CD14-positive monocyte (primary cell): ENCODE data around the gene NUDT1. TPM values are rescaled to one million over a fixed set of nuclear protein-coding genes. Genes with fewer than 3 reads are reported as not detected.

Experiments
- DNase-seq, 3 donors: peaks; one replicate each; pipeline ENCODE4 v3.0.0-alpha.2; 2011 to 2022
- H2AFZ ChIP-seq: 2 replicates; pipeline ENCODE4 v1.6.0; 2012; ENCODE audit warnings: mild to moderate bottlenecking, low read depth, low read length, inconsistent platforms; ENCODE audit not compliant: insufficient read depth, poor library complexity, severe bottlenecking
- H3K27ac ChIP-seq, 2 donors: 1 replicate in 1 of 2; 2 replicates in 1 of 2; pipeline ENCODE4 v1.5.1; 2012 to 2013; ENCODE audit warnings: low read length in 2 of 2, control low read depth in 1 of 2, inconsistent platforms in 1 of 2, low read depth in 1 of 2, mild to moderate bottlenecking in 1 of 2
- H3K27me3 ChIP-seq, 2 donors: one replicate each; pipeline versions ENCODE4 v1.6.0 to v1.6.1; 2011 to 2013; ENCODE audit warnings: low read length in 2 of 2; ENCODE audit not compliant: control insufficient read depth in 2 of 2, insufficient read depth in 2 of 2
- H3K36me3 ChIP-seq, 2 donors: replicated peaks in 1 of 2; 1 replicate in 1 of 2; 2 replicates in 1 of 2; pipeline versions ENCODE4 v1.5.1 to v1.6.1; 2012 to 2013; ENCODE audit warnings: low read length in 2 of 2, control low read depth in 1 of 2, inconsistent platforms in 1 of 2, mild to moderate bottlenecking in 1 of 2; ENCODE audit not compliant: insufficient read depth in 2 of 2, control insufficient read depth in 1 of 2
- H3K4me1 ChIP-seq, 2 donors: 1 replicate in 1 of 2; 2 replicates in 1 of 2; pipeline versions ENCODE4 v1.5.1 to v1.6.1; 2012 to 2013; ENCODE audit warnings: low read length in 2 of 2, control low read depth in 1 of 2, inconsistent platforms in 1 of 2, mild to moderate bottlenecking in 1 of 2, moderate library complexity in 1 of 2; ENCODE audit not compliant: insufficient read depth in 2 of 2, control insufficient read depth in 1 of 2
- H3K4me2 ChIP-seq: replicated peaks from 2 replicates; pipeline ENCODE3; 2012; ENCODE audit warnings: low read length, moderate library complexity, mild to moderate bottlenecking; ENCODE audit not compliant: poor library complexity, severe bottlenecking; ENCODE audit errors: extremely low read depth
- H3K4me3 ChIP-seq, 3 experiments: fragments of 200-600 bp in 1 of 3; sonication (generic) in 1 of 3; replicated peaks in 1 of 3; 1 replicate in 2 of 3; 2 replicates in 1 of 3; pipeline ENCODE4 v1.5.1; 2011 to 2013; ENCODE audit warnings: low read length in 3 of 3, mild to moderate bottlenecking in 3 of 3, control low read depth in 2 of 3, low read depth in 2 of 3, inconsistent platforms in 1 of 3, moderate library complexity in 1 of 3
- H3K79me2 ChIP-seq: 2 replicates; pipeline ENCODE4 v1.6.0; 2012; ENCODE audit warnings: mild to moderate bottlenecking, control low read depth, inconsistent platforms, low read length, moderate library complexity; ENCODE audit not compliant: insufficient read depth
- H3K9ac ChIP-seq: 2 replicates; pipeline ENCODE4 v1.6.0; 2017; ENCODE audit warnings: low read length, mild to moderate bottlenecking; ENCODE audit not compliant: insufficient read depth, poor library complexity, severe bottlenecking
- H3K9me3 ChIP-seq, 2 donors: replicated peaks in 1 of 2; 1 replicate in 1 of 2; 2 replicates in 1 of 2; pipeline versions ENCODE4 v1.5.1 to v1.6.1; 2012 to 2013; ENCODE audit warnings: low read length in 2 of 2, control low read depth in 1 of 2; ENCODE audit not compliant: control insufficient read depth in 1 of 2, insufficient read depth in 1 of 2
- H4K20me1 ChIP-seq: 2 replicates; pipeline ENCODE4 v1.6.0; 2012; ENCODE audit warnings: mild to moderate bottlenecking, low read length, control low read depth, moderate library complexity; ENCODE audit not compliant: insufficient read depth
- H3K27ac Mint-ChIP-seq, 7 donors: one replicate each; pipeline ENCODE4 v1.8.0; 2020; ENCODE audit warnings: mild to moderate bottlenecking in 7 of 7, mixed read lengths in 7 of 7, moderate library complexity in 6 of 7, inconsistent platforms in 2 of 7
- H3K27me3 Mint-ChIP-seq, 3 donors: one replicate each; pipeline ENCODE4 v1.8.0; 2021 to 2022; ENCODE audit warnings: low read depth in 3 of 3, mild to moderate bottlenecking in 3 of 3, mixed read lengths in 3 of 3, moderate library complexity in 3 of 3, inconsistent platforms in 1 of 3
- H3K36me3 Mint-ChIP-seq, 2 donors: one replicate each; pipeline ENCODE4 v1.8.0; 2020; ENCODE audit warnings: mixed read lengths in 2 of 2, inconsistent platforms in 1 of 2, mild to moderate bottlenecking in 1 of 2
- H3K4me1 Mint-ChIP-seq: one replicate; pipeline ENCODE4 v1.8.0; 2020; ENCODE audit warnings: mild to moderate bottlenecking, mixed read lengths
- H3K4me3 Mint-ChIP-seq, 2 donors: one replicate each; pipeline ENCODE4 v1.8.0; 2020; ENCODE audit warnings: mild to moderate bottlenecking in 2 of 2, mixed read lengths in 2 of 2, moderate library complexity in 1 of 2
- H3K9me3 Mint-ChIP-seq, 7 donors: one replicate each; pipeline ENCODE4 v1.8.0; 2020 to 2022; ENCODE audit warnings: mixed read lengths in 7 of 7, mild to moderate bottlenecking in 6 of 7, moderate library complexity in 6 of 7, inconsistent platforms in 2 of 7
- WGBS: methylation state at CpG from one replicate; pipeline ENCODE4 v1.1.5; 2013; ENCODE audit warnings: missing lambda C conversion rate; ENCODE audit not compliant: insufficient coverage; 5-methylcytosine and 5-hydroxymethylcytosine counted together
- intact Hi-C, 2 donors: fragments of 100-400 bp; cut with micrococcal nuclease; formaldehyde crosslinking; loops; one replicate each; pipeline versions ENCODE4 v1.15.0 to v1.15.1; 2023
- polyA plus RNA-seq, 3 donors: library from polyadenylated mRNA; depleted of rRNA in 1 of 3; unstranded in 2 of 3; stranded (reverse) in 1 of 3; fragments of 300-500 nt in 2 of 3; fragments of >200 nt in 1 of 3; fragmentation: Illumina TruSeq in 2 of 3; gene quantifications; 1 replicate in 2 of 3; 2 replicates in 1 of 3; pipeline ENCODE4 v1.2.3, GENCODE V29; 2012 to 2021
- TF ChIP-seq, protein P1 (sequence below): fragments of 200-600 bp; IDR thresholded peaks from one replicate; pipeline ENCODE4 v1.8.0; 2022; ENCODE audit warnings: antibody characterized with exemption, mild to moderate bottlenecking

NUDT1 gene
- polyA plus RNA-seq, 3 donors: 19.6 to 42.6 (median 40.8) TPM

DNA sequence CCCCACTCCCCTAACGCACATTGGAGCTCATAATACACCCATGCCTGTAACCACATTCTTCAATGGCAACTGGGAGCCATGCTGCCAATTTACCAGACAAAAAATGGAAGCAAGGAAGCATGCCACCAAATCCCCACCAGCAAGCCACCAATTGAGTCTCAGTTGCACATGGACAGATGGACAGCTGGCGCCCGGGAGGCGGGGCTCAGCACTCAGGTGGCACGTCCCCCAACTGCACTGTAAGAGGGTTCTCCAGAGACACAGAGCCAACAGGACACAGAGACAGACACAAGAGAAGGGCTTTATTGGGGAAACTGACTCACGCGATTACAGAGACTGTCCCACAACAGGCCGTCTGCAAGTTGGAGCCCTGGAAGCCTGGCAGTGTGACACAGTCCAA, 11.8 kb upstream of the NUDT1 start:
- H3K4me3 ChIP-seq: no peak overlapping the region
- no peaks in the 10 kb centered on the region for H3K9me3 ChIP-seq
- no peak for DNase-seq
- no peak overlapping the region for H3K9ac ChIP-seq
- peak overlapping the region in 2 of 7 donors; percentile 55 to 67 for H3K27ac Mint-ChIP-seq
- TF ChIP-seq, protein P1, sequence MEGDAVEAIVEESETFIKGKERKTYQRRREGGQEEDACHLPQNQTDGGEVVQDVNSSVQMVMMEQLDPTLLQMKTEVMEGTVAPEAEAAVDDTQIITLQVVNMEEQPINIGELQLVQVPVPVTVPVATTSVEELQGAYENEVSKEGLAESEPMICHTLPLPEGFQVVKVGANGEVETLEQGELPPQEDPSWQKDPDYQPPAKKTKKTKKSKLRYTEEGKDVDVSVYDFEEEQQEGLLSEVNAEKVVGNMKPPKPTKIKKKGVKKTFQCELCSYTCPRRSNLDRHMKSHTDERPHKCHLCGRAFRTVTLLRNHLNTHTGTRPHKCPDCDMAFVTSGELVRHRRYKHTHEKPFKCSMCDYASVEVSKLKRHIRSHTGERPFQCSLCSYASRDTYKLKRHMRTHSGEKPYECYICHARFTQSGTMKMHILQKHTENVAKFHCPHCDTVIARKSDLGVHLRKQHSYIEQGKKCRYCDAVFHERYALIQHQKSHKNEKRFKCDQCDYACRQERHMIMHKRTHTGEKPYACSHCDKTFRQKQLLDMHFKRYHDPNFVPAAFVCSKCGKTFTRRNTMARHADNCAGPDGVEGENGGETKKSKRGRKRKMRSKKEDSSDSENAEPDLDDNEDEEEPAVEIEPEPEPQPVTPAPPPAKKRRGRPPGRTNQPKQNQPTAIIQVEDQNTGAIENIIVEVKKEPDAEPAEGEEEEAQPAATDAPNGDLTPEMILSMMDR: no peak
- WGBS: 97% methylated on average over 8 of the region's 8 CpGs
- H3K79me2 ChIP-seq: peaks cover 50% of the 10 kb centered on the region
- peaks cover 31% of the 10 kb centered on the region for H3K4me1 Mint-ChIP-seq
- no peak overlapping the region for H3K27ac ChIP-seq
- no peak overlapping the region for H2AFZ ChIP-seq
- no peaks in the 10 kb centered on the region for H3K27me3 ChIP-seq
- H3K36me3 Mint-ChIP-seq: peaks cover 52 to 61% of the 10 kb centered on the region in 2 donors
- peaks cover 49 to 64% of the 10 kb centered on the region in 2 donors for H3K36me3 ChIP-seq
- intact Hi-C loops: no loop called here
- H3K4me2 ChIP-seq: no peak overlapping the region
- no peak overlapping the region for H3K4me3 Mint-ChIP-seq
- H3K9me3 Mint-ChIP-seq: peaks cover 0 to 2% (median 0%) of the 10 kb centered on the region in 7 donors
- H3K27me3 Mint-ChIP-seq: no peaks in the 10 kb centered on the region
- H3K4me1 ChIP-seq: peaks cover 13 to 24% of the 10 kb centered on the region in 2 donors
- H4K20me1 ChIP-seq: peaks cover 23% of the 10 kb centered on the region

DNA sequence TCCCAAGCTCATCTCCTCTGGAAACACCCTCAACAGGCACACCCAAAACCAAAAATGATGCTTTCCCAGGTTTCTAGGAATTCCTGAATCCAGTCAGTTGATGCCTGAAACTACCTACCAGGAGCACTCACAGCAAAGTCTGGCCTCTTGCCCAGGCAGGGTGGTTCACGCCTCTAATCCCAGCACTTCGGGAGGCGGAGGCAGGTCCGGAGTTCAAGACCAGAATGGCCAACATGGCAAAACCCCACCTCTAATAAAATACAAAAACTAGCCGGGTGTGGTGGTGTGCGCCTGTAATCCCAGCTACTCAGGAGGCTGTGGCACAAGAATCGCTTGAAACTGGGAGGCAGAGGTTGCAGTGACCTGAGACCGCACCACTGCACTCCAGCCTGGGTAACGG, 11.1 kb upstream of the NUDT1 start:
- intact Hi-C loops: no loop called here
- no peaks in the 10 kb centered on the region for H3K27me3 Mint-ChIP-seq
- TF ChIP-seq, protein P1: no peak
- peaks cover 54% of the 10 kb centered on the region for H3K79me2 ChIP-seq
- no peak overlapping the region for H3K4me3 Mint-ChIP-seq
- WGBS: 100% methylated on average over 3 of the region's 9 CpGs
- H3K9me3 ChIP-seq: no peaks in the 10 kb centered on the region
- DNase-seq: no peak
- peak overlapping the region in 1 of 7 donors; percentile 13 for H3K27ac Mint-ChIP-seq
- peaks cover 47 to 64% of the 10 kb centered on the region in 2 donors for H3K36me3 ChIP-seq
- no peaks in the 10 kb centered on the region for H3K27me3 ChIP-seq
- H3K27ac ChIP-seq: no peak overlapping the region
- no peak overlapping the region for H2AFZ ChIP-seq
- no peak overlapping the region for H3K4me2 ChIP-seq
- peaks cover 50 to 61% of the 10 kb centered on the region in 2 donors for H3K36me3 Mint-ChIP-seq
- H3K9ac ChIP-seq: peak overlapping the region; percentile 96
- peaks cover 13 to 24% of the 10 kb centered on the region in 2 donors for H3K4me1 ChIP-seq
- peaks cover 0 to 2% (median 0%) of the 10 kb centered on the region in 7 donors for H3K9me3 Mint-ChIP-seq
- no peak overlapping the region for H3K4me3 ChIP-seq
- peaks cover 31% of the 10 kb centered on the region for H3K4me1 Mint-ChIP-seq
- peaks cover 23% of the 10 kb centered on the region for H4K20me1 ChIP-seq
